Superior temporal gyrus (tissue), 1 donor: Measurements from ENCODE around the gene ECSIT.
"Not testable (repeated sequence)": the region's sequence is repeated elsewhere in the genome, so short reads cannot be mapped to it uniquely, and the experiment has no call there.

Experiments
- DNase-seq: peaks from one replicate; pipeline ENCODE4 v3.0.0-alpha.2; 2016; ENCODE audit errors: extremely low spot score

The ECSIT gene

GRCh38 chr19:11528551-11529341 lies at the start of gene ECSIT:
Gene ECSIT, minus strand, starts transcription at chr19:11529134. Its CDS starts 9,964 bp downstream, at chr19:11519170.
- DNase-seq: peak; percentile 99

- no peak for DNase-seq
These were observed 48.7 kb upstream of the ECSIT start, which contains the start of gene ACP5 for GRCh38 chr19:11577451-11578257. Gene ACP5, minus strand, starts transcription at chr19:11577645. Its CDS starts 328 bp downstream, at chr19:11577317.

- no peak for DNase-seq
These were observed 47.3 kb upstream of the ECSIT start for GRCh38 chr19:11576227-11576626.

- no peak for DNase-seq
These were observed 45.8 kb upstream of the ECSIT start for GRCh38 chr19:11574689-11575088.

- DNase-seq: not testable (repeated sequence)
These were observed 44.8 kb upstream of the ECSIT start for GRCh38 chr19:11573763-11574162.

- DNase-seq: not testable (repeated sequence)
These were observed 44.4 kb upstream of the ECSIT start for GRCh38 chr19:11573354-11573753.

GRCh38 chr19:11570039-11570462 lies 41.1 kb upstream of the ECSIT start:
- DNase-seq: no peak

GRCh38 chr19:11566164-11566563 lies 37.2 kb upstream of the ECSIT start:
- no peak for DNase-seq

GRCh38 chr19:11565649-11565980 lies 36.7 kb upstream of the ECSIT start:
- DNase-seq: not testable (repeated sequence)

GRCh38 chr19:11564082-11564807 lies 35.3 kb upstream of the ECSIT start:
- not testable (repeated sequence) for DNase-seq

GRCh38 chr19:11563532-11563931 lies 34.6 kb upstream of the ECSIT start:
- no peak for DNase-seq

- peak; percentile 82 for DNase-seq
These were observed 31.6 kb upstream of the ECSIT start for GRCh38 chr19:11560404-11561051.

GRCh38 chr19:11558881-11559828 lies 30.2 kb upstream of the ECSIT start, which contains the start of gene ELOF1:
Gene ELOF1, minus strand, starts transcription at chr19:11559230. Its CDS starts 4,883 bp downstream, at chr19:11554347.
- peak; percentile 99 for DNase-seq

GRCh38 chr19:11556634-11557420 lies 27.9 kb upstream of the ECSIT start:
- no peak for DNase-seq

GRCh38 chr19:11555246-11555645 lies 26.3 kb upstream of the ECSIT start:
- no peak for DNase-seq

- DNase-seq: no peak
These were observed 25.2 kb upstream of the ECSIT start for GRCh38 chr19:11554160-11554559.

- no peak for DNase-seq
These were observed 23.9 kb upstream of the ECSIT start for GRCh38 chr19:11552666-11553372.

- DNase-seq: no peak
These were observed 22.8 kb upstream of the ECSIT start for GRCh38 chr19:11551603-11552235.
